ENCODE measurements around the gene FMNL2.

DNA sequence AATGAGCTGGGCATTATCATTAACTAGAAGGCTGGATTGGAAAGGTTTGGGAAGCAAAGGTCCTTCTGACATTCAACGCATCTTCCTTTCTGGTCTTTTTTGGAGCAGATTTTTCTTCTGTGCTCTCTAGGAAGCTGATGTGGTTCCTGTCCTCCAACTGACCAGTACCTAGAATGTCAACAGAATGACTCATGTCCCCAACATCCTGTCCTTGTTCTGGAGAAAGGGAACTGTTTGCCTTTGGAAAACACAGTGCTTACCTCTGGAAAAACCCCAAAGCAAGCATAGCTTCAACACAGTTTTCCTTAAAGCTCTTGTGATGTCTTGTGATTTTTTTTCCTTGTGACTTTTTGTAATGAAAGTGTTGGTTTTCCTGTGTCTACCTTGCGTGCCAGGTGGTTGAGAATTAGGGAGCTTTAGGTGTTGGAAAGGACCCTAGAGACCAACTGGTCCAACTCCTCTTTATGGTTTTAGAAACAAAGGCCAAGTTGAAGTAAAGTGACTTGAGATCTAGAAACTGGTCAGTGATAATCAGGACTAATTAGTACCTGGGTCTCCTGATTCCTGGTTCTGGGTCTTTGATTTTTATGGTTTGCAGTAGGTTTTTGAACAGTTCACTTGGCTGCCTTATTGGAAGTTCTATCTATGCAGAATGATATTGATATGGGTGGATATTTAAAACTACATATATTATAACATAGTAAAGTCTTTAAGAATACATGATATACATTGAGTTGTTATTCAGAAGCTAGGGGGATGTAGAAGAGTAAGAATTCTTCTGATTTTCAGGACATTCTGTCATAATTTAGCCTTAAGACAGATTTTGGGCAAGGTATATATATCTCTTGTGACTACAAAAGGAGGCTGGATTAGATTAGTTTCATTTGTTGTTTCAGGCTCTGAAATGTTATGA is 70.5 kb downstream of the FMNL2 start:
- TF ChIP-seq, protein P1, sequence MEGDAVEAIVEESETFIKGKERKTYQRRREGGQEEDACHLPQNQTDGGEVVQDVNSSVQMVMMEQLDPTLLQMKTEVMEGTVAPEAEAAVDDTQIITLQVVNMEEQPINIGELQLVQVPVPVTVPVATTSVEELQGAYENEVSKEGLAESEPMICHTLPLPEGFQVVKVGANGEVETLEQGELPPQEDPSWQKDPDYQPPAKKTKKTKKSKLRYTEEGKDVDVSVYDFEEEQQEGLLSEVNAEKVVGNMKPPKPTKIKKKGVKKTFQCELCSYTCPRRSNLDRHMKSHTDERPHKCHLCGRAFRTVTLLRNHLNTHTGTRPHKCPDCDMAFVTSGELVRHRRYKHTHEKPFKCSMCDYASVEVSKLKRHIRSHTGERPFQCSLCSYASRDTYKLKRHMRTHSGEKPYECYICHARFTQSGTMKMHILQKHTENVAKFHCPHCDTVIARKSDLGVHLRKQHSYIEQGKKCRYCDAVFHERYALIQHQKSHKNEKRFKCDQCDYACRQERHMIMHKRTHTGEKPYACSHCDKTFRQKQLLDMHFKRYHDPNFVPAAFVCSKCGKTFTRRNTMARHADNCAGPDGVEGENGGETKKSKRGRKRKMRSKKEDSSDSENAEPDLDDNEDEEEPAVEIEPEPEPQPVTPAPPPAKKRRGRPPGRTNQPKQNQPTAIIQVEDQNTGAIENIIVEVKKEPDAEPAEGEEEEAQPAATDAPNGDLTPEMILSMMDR (IDR thresholded peaks at IDR 0.05; ENCODE audit: insufficient read depth, low read length, poor library complexity, severe bottlenecking): no peak
- TF ChIP-seq EZH2phosphoT487 (conservative IDR thresholded peaks at IDR 0.05; ENCODE audit: low read length): no peak

All from SU-DHL-6 (cell line).